Tibial nerve (tissue), 4 donors: ENCODE data around the gene PTPRF.

Experiments
- CTCF ChIP-seq, 5 experiments: fragments of 200-600 bp in 3 of 5; fragments of 450-650 bp in 2 of 5; sonication (generic) in 3 of 5; IDR thresholded peaks; one replicate each; pipeline ENCODE4 v1.5.1; 2016 to 2019; ENCODE audit warnings: antibody characterized with exemption in 5 of 5, mild to moderate bottlenecking in 3 of 5, moderate library complexity in 2 of 5
- EP300 ChIP-seq, 2 donors: sonication (generic); formaldehyde crosslinking; IDR thresholded peaks; one replicate each; pipeline ENCODE4 v1.6.1; 2017; ENCODE audit warnings: antibody characterized with exemption in 2 of 2, mild to moderate bottlenecking in 1 of 2
- POLR2A ChIP-seq, 2 donors: fragments of 450-650 bp; IDR thresholded peaks; one replicate each; pipeline ENCODE4 v1.6.1; 2017; ENCODE audit warnings: antibody characterized with exemption in 2 of 2, mild to moderate bottlenecking in 2 of 2, moderate library complexity in 2 of 2

- TF ChIP-seq CTCF (IDR thresholded peaks at IDR 0.05) (no peak), POLR2A (IDR thresholded peaks at IDR 0.05) (no peak), EP300 (IDR thresholded peaks at IDR 0.05) (no peak)
Measured at GRCh38 chr1:43552059-43552742, 21.5 kb downstream of the PTPRF start.
